ENCODE results near the gene CEACAM3. TPM values are rescaled to one million over a fixed set of nuclear protein-coding genes. Genes with fewer than 3 reads are reported as not detected.
A peak's percentile ranks its signal among the peaks of the same experiment; 100 is the strongest.

CEACAM3 gene
- polyA plus RNA-seq, 2 of the 4 experiments (the other 2 are of a cell fraction) = not detected

DNA sequence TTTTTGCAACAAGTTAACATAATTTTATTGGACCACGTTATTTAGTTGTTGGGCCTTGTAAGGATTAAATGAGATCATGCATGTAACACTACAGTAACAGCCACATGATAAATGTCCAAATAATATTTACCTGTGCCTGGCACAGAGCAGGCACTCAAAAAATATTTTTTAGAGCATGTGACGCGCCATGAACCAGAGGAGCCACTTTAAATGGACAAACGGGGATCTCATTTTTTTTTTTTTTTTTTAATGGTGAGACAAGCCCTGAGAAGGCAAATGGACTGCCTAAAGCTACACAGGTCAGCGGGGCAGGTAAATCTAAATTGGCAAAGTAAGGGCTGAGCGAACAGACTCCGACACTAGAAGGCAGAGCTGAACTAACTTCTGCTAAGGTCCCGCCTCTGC, 62.8 kb downstream of the CEACAM3 start:
- FAIRE-seq = no peak
- no peak; a peak in 1 of 6 replicates for ATAC-seq
- peaks cover 34% of the 10 kb centered on the region for H3K4me1 ChIP-seq
- peak overlapping the region; percentile 60 to 81 for H3K27ac ChIP-seq
- DNase-seq (ENCODE audit: low read depth in 1 of 2, low spot score in 1 of 2) = no peak
- peak overlapping the region; percentile 74 for H3K4me2 ChIP-seq
- POLR2A ChIA-PET = interaction anchor here (0.8 to 3.5 kb wide), 17 partner anchors 8 to 1109 kb away, joined by 3 to 102 read pairs (median 6); partner anchors contain the start of genes ACTMAP, B9D2, DMAC2 and DMRTC2
- WGBS (ENCODE audit: missing lambda C conversion rate) = 22% methylated on average over 8 of the region's 8 CpGs
- CTCF ChIA-PET = interaction anchor here (0.6 to 16.4 kb wide), 34 partner anchors 9 to 416 kb away, joined by 3 to 243 read pairs (median 4); partner anchors contain the start of genes CD79A, ERICH4 and RABAC1
- peak overlapping the region; percentile 89 for H3K4me3 ChIP-seq
- H3K9me3 ChIP-seq = no peaks in the 10 kb centered on the region
- TF ChIP-seq USF2 (IDR thresholded peaks at IDR 0.05) (0 out of 2 replicates have a peak, but pooled peaks have one; percentile 57), RAD21 (conservative IDR thresholded peaks at IDR 0.05 in 1 of 2, IDR thresholded peaks at IDR 0.05 in 1 of 2) (peak; percentile 49 to 55; a peak in 3 of 5 replicates), SMC3 (IDR thresholded peaks at IDR 0.05) (peak; percentile 61), EHF (CRISPR knock-in tag; IDR thresholded peaks at IDR 0.05) (no peak), TFCP2L1 (CRISPR knock-in tag; IDR thresholded peaks at IDR 0.05) (no peak), PBX3 (IDR thresholded peaks at IDR 0.05) (0 out of 2 replicates have a peak, but pooled peaks have one; percentile 15)

- DNase-seq (ENCODE audit: low read depth in 1 of 2, low spot score in 1 of 2) = peak; percentile 100
- H3K4me1 ChIP-seq = peaks cover 40% of the 10 kb centered on the region
- peak; percentile 100 for FAIRE-seq
- peak within 1 kb of the TSS; percentile 90 to 95 for H3K27ac ChIP-seq
- H3K9me3 ChIP-seq = no peaks in the 10 kb centered on the region
- CTCF ChIA-PET = interaction anchor here (0.6 to 16.4 kb wide), 34 partner anchors 10 to 312 kb away, joined by 3 to 243 read pairs (median 4); partner anchors contain the start of genes CD79A and RABAC1
- WGBS (ENCODE audit: missing lambda C conversion rate) = 1% methylated on average over 51 of the region's 76 CpGs
- peak; percentile 86 to 92 for ATAC-seq
- peak within 1 kb of the TSS; percentile 98 for H3K4me2 ChIP-seq
- POLR2A ChIA-PET = interaction anchor here (0.6 to 3.5 kb wide), 30 partner anchors 8 to 1143 kb away, joined by 3 to 102 read pairs (median 4); partner anchors contain the start of genes ACTMAP, B9D2, CD79A and COQ8B
- peak within 1 kb of the TSS; percentile 89 for H3K4me3 ChIP-seq
- TF ChIP-seq EP300 (IDR thresholded peaks at IDR 0.05) (peak in 1 of 2 experiments; percentile 13; a peak in 1 of 5 replicates), KDM1A (IDR thresholded peaks at IDR 0.05; ENCODE audit: low read depth) (no peak), TFCP2L1 (CRISPR knock-in tag; IDR thresholded peaks at IDR 0.05) (peak; percentile 52; the same call in 1 of the 2 replicates), SMC3 (IDR thresholded peaks at IDR 0.05) (no peak), KDM5A (IDR thresholded peaks at IDR 0.05) (0 out of 2 replicates have a peak, but pooled peaks have one; percentile 23), RAD21 (conservative IDR thresholded peaks at IDR 0.05 in 1 of 2, IDR thresholded peaks at IDR 0.05 in 1 of 2) (no peak; a peak in 1 of 5 replicates), TP53 (CRISPR knock-in tag; IDR thresholded peaks at IDR 0.05) (peak; percentile 99; the same call in 1 of the 2 replicates), BHLHE40 (IDR thresholded peaks at IDR 0.05; ENCODE audit: low read depth, low read length) (no peak), HOXB5 (CRISPR knock-in tag; IDR thresholded peaks at IDR 0.05) (0 out of 2 replicates have a peak, but pooled peaks have one; percentile 21), FOXS1 (CRISPR knock-in tag; IDR thresholded peaks at IDR 0.05) (no peak), FOSB (CRISPR knock-in tag; IDR thresholded peaks at IDR 0.05) (no peak), HMGXB4 (CRISPR knock-in tag; IDR thresholded peaks at IDR 0.05; ENCODE audit: borderline replicate concordance) (no peak), RARB (CRISPR knock-in tag; IDR thresholded peaks at IDR 0.05) (no peak), FOSL2 (IDR thresholded peaks at IDR 0.05) (no peak), FOSL2 (CRISPR knock-in tag; IDR thresholded peaks at IDR 0.05) (no peak), USF2 (IDR thresholded peaks at IDR 0.05) (no peak), ESRRA (IDR thresholded peaks at IDR 0.05; ENCODE audit: borderline replicate concordance, low read length) (no peak; the same call in 1 of the 2 replicates), ZSCAN20 (CRISPR knock-in tag; IDR thresholded peaks at IDR 0.05) (no peak), NFE2L2 (conservative IDR thresholded peaks at IDR 0.05; ENCODE audit: low read length) (0 out of 2 replicates have a peak, but pooled peaks have one; percentile 2), E2F6 (IDR thresholded peaks at IDR 0.05; ENCODE audit: borderline replicate concordance, low read depth) (peak; percentile 43; the same call in 1 of the 2 replicates), RNF2 (IDR thresholded peaks at IDR 0.05; ENCODE audit: borderline replicate concordance, low read depth) (no peak), EHF (CRISPR knock-in tag; IDR thresholded peaks at IDR 0.05) (no peak; the same call in 1 of the 2 replicates), NPAS2 (CRISPR knock-in tag; IDR thresholded peaks at IDR 0.05; ENCODE audit: borderline replicate concordance) (no peak; the same call in 1 of the 2 replicates), NR3C1 (IDR thresholded peaks at IDR 0.05) (no peak)
- TF ChIP-seq, protein P1, sequence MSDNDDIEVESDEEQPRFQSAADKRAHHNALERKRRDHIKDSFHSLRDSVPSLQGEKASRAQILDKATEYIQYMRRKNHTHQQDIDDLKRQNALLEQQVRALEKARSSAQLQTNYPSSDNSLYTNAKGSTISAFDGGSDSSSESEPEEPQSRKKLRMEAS (IDR thresholded peaks at IDR 0.05) = peak; percentile 91
- TF ChIP-seq, protein P2, sequence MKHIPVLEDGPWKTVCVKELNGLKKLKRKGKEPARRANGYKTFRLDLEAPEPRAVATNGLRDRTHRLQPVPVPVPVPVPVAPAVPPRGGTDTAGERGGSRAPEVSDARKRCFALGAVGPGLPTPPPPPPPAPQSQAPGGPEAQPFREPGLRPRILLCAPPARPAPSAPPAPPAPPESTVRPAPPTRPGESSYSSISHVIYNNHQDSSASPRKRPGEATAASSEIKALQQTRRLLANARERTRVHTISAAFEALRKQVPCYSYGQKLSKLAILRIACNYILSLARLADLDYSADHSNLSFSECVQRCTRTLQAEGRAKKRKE (CRISPR knock-in tag; IDR thresholded peaks at IDR 0.05; ENCODE audit: low read depth) = no peak
These were observed 63.4 kb downstream of the CEACAM3 start, which contains the start of gene RPS19 for GRCh38 chr19:41859618-41860418. TSS of gene RPS19 (plus strand) at chr19:41860255. CDS start at chr19:41860775, 520 bp downstream.

Measured in A549 (cell line).